Fibroblast of lung (primary cell): Measurements from ENCODE around the gene DTX4. TPM values are rescaled to one million over a fixed set of nuclear protein-coding genes. Genes with fewer than 3 reads are reported as not detected.

Experiments
- DNase-seq, 2 donors: peaks; one replicate each; pipeline versions ENCODE4 v3.0.0 to v3.0.0-alpha.2; 2010; ENCODE audit warnings: low read depth in 2 of 2
- H2AFZ ChIP-seq: 2 replicates; pipeline ENCODE4 v1.5.1; 2012; ENCODE audit warnings: low read length, control low read depth, inconsistent platforms
- H3K27ac ChIP-seq: 2 replicates; pipeline ENCODE4 v1.5.1; 2011; ENCODE audit warnings: low read length, control low read depth; ENCODE audit not compliant: insufficient read depth
- H3K27me3 ChIP-seq: 2 replicates; pipeline ENCODE4 v1.5.1; 2011; ENCODE audit warnings: mild to moderate bottlenecking, low read length; ENCODE audit not compliant: control insufficient read depth, insufficient read depth
- H3K36me3 ChIP-seq: 2 replicates; pipeline ENCODE4 v1.5.1; 2011; ENCODE audit warnings: low read length; ENCODE audit not compliant: control insufficient read depth, insufficient read depth
- H3K4me1 ChIP-seq: 2 replicates; pipeline ENCODE4 v1.5.1; 2011; ENCODE audit warnings: low read length; ENCODE audit not compliant: control insufficient read depth, insufficient read depth; ENCODE audit errors: extremely low read depth
- H3K4me2 ChIP-seq: 2 replicates; pipeline ENCODE4 v1.5.1; 2011; ENCODE audit warnings: low read length, control low read depth; ENCODE audit not compliant: insufficient read depth; ENCODE audit errors: extremely low read depth
- H3K4me3 ChIP-seq, 4 experiments: fragments of 200-600 bp in 1 of 4; sonication (generic) in 1 of 4; replicated peaks in 1 of 4; 2 replicates each; pipeline ENCODE4 v1.5.1; 2011 to 2016; ENCODE audit warnings: low read length in 4 of 4, low read depth in 3 of 4, mild to moderate bottlenecking in 3 of 4, control low read depth in 2 of 4, inconsistent platforms in 1 of 4, mixed read lengths in 1 of 4; ENCODE audit not compliant: insufficient read depth in 1 of 4; ENCODE audit errors: control extremely low read depth in 1 of 4
- H3K79me2 ChIP-seq: 2 replicates; pipeline ENCODE4 v1.5.1; 2012; ENCODE audit warnings: mild to moderate bottlenecking, low read length, inconsistent platforms; ENCODE audit not compliant: control insufficient read depth, insufficient read depth
- H3K9ac ChIP-seq: 2 replicates; pipeline ENCODE4 v1.5.1; 2011; ENCODE audit warnings: mild to moderate bottlenecking, low read length, control low read depth; ENCODE audit not compliant: insufficient read depth
- H3K9me3 ChIP-seq: 2 replicates; pipeline ENCODE4 v1.5.1; 2012; ENCODE audit warnings: low read depth, low read length; ENCODE audit not compliant: control insufficient read depth, insufficient read depth
- H4K20me1 ChIP-seq: 2 replicates; pipeline ENCODE4 v1.5.1; 2011; ENCODE audit warnings: low read length; ENCODE audit not compliant: control insufficient read depth, insufficient read depth; ENCODE audit errors: extremely low read depth
- EZH2 ChIP-seq: IDR thresholded peaks from 2 replicates; pipeline ENCODE4 v1.5.1; 2012; ENCODE audit warnings: low read length, control low read depth, mild to moderate bottlenecking; ENCODE audit errors: missing control alignments
- polyA plus RNA-seq, 2 donors: library from polyadenylated mRNA; depleted of rRNA in 1 of 2; stranded (reverse) in 1 of 2; unstranded in 1 of 2; fragments of >200 nt; gene quantifications; 2 replicates each; pipeline ENCODE4 v1.2.1, GENCODE V29; 2011 to 2012; ENCODE audit warnings: missing spikeins in 1 of 2
- total RNA-seq: library from RNA; depleted of rRNA; stranded (reverse); fragments of >200 nt; gene quantifications from 2 replicates; pipeline ENCODE4 v1.2.1, GENCODE V29; 2014
- TF ChIP-seq, protein P1 (sequence below), 2 donors: IDR thresholded peaks in 1 of 2; conservative IDR thresholded peaks in 1 of 2; 1 replicate in 1 of 2; 2 replicates in 1 of 2; pipeline ENCODE4 v1.5.1; 2011 to 2012; ENCODE audit warnings: low read length in 2 of 2, control low read depth in 1 of 2, inconsistent platforms in 1 of 2, low read depth in 1 of 2, mild to moderate bottlenecking in 1 of 2

The DTX4 gene
- total and polyA plus RNA-seq, 2 donors (not counting 1 experiment from before 2014, with no cell fraction given), result 1.2 to 4.8 TPM

GRCh38 chr11:59137190-59137589 lies 34.7 kb upstream of the DTX4 start:
- H3K9me3 ChIP-seq, result no peaks in the 10 kb centered on the region
- no peak overlapping the region for H3K27ac ChIP-seq
- H3K4me1 ChIP-seq, result no peaks in the 10 kb centered on the region
- TF ChIP-seq, protein P1, sequence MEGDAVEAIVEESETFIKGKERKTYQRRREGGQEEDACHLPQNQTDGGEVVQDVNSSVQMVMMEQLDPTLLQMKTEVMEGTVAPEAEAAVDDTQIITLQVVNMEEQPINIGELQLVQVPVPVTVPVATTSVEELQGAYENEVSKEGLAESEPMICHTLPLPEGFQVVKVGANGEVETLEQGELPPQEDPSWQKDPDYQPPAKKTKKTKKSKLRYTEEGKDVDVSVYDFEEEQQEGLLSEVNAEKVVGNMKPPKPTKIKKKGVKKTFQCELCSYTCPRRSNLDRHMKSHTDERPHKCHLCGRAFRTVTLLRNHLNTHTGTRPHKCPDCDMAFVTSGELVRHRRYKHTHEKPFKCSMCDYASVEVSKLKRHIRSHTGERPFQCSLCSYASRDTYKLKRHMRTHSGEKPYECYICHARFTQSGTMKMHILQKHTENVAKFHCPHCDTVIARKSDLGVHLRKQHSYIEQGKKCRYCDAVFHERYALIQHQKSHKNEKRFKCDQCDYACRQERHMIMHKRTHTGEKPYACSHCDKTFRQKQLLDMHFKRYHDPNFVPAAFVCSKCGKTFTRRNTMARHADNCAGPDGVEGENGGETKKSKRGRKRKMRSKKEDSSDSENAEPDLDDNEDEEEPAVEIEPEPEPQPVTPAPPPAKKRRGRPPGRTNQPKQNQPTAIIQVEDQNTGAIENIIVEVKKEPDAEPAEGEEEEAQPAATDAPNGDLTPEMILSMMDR (conservative IDR thresholded peaks at IDR 0.05 in 1 of 2, IDR thresholded peaks at IDR 0.05 in 1 of 2; ENCODE audit: low read depth in 1 of 2, low read length in 2 of 2), result no peak
- TF ChIP-seq EZH2, result no peak
- H3K9ac ChIP-seq, result no peak overlapping the region
- DNase-seq, result no peak
- no peak overlapping the region for H2AFZ ChIP-seq
- H3K36me3 ChIP-seq, result peaks cover 1% of the 10 kb centered on the region
- H3K27me3 ChIP-seq, result no peaks in the 10 kb centered on the region
- H3K4me2 ChIP-seq, result no peak overlapping the region
- no peaks in the 10 kb centered on the region for H4K20me1 ChIP-seq
- H3K4me3 ChIP-seq, result no peak overlapping the region
- H3K79me2 ChIP-seq, result peaks cover 4% of the 10 kb centered on the region

- Histone ChIP-seq H3K9ac (no peak overlapping the region), H4K20me1 (no peaks in the 10 kb centered on the region), H3K79me2 (peaks cover 4% of the 10 kb centered on the region), H3K9me3 (no peaks in the 10 kb centered on the region), H3K4me2 (no peak overlapping the region), H3K27ac (no peak overlapping the region), H3K27me3 (no peaks in the 10 kb centered on the region), H3K36me3 (peaks cover 1% of the 10 kb centered on the region), H3K4me3 (no peak overlapping the region), H3K4me1 (no peaks in the 10 kb centered on the region), H2AFZ (no peak overlapping the region)
- no peak for DNase-seq
- TF ChIP-seq EZH2, result no peak
- TF ChIP-seq, protein P1 (conservative IDR thresholded peaks at IDR 0.05 in 1 of 2, IDR thresholded peaks at IDR 0.05 in 1 of 2; ENCODE audit: low read depth in 1 of 2, low read length in 2 of 2), result no peak
Observed at GRCh38 chr11:59138643-59139042, 33.3 kb upstream of the DTX4 start.

- Histone ChIP-seq H3K27me3 (no peaks in the 10 kb centered on the region), H3K79me2 (peaks cover 14% of the 10 kb centered on the region), H3K4me2 (no peak overlapping the region), H3K4me3 (peak overlapping the region in 1 of 4 experiments; percentile 82), H3K27ac (peak overlapping the region; percentile 97), H3K4me1 (peaks cover 8% of the 10 kb centered on the region), H4K20me1 (no peaks in the 10 kb centered on the region), H3K36me3 (peaks cover 1% of the 10 kb centered on the region), H2AFZ (no peak overlapping the region), H3K9me3 (no peaks in the 10 kb centered on the region), H3K9ac (no peak overlapping the region)
- no peak for DNase-seq
- no peak for TF ChIP-seq EZH2
- TF ChIP-seq, protein P1 (conservative IDR thresholded peaks at IDR 0.05 in 1 of 2, IDR thresholded peaks at IDR 0.05 in 1 of 2; ENCODE audit: low read depth in 1 of 2, low read length in 2 of 2), result no peak
Observed at GRCh38 chr11:59141191-59141590, 30.7 kb upstream of the DTX4 start.
